Ishikawa (cell line): ENCODE measurements around the gene HSFX2.
"Not testable (repeated sequence)": the region's sequence is repeated elsewhere in the genome, so short reads cannot be mapped to it uniquely, and the experiment has no call there.

Experiments used
- CEBPB ChIP-seq: IDR thresholded peaks from 2 replicates; pipeline ENCODE4 v1.6.1; 2012
- CREB1 ChIP-seq: IDR thresholded peaks from 2 replicates; pipeline ENCODE4 v1.6.1; 2012; ENCODE audit warnings: low read depth
- EGR1 ChIP-seq: IDR thresholded peaks from 2 replicates; pipeline ENCODE4 v1.6.1; 2012
- EP300 ChIP-seq: IDR thresholded peaks from 2 replicates; pipeline ENCODE4 v1.6.1; 2012; ENCODE audit warnings: borderline replicate concordance
- FOXM1 ChIP-seq: IDR thresholded peaks from 2 replicates; pipeline ENCODE4 v1.6.1; 2012; ENCODE audit warnings: low read depth, borderline replicate concordance
- MAX ChIP-seq: IDR thresholded peaks from 2 replicates; pipeline ENCODE4 v1.6.1; 2012
- NFIC ChIP-seq: IDR thresholded peaks from 2 replicates; pipeline ENCODE4 v1.6.1; 2012
- RAD21 ChIP-seq: IDR thresholded peaks from 2 replicates; pipeline ENCODE4 v1.6.1; 2012; ENCODE audit warnings: low read depth
- REST ChIP-seq: IDR thresholded peaks from 2 replicates; pipeline ENCODE4 v1.6.1; 2012; ENCODE audit warnings: low read depth, mild to moderate bottlenecking
- TAF1 ChIP-seq: IDR thresholded peaks from 2 replicates; pipeline ENCODE4 v1.6.1; 2012; ENCODE audit warnings: low read depth, mild to moderate bottlenecking
- TCF12 ChIP-seq: IDR thresholded peaks from 2 replicates; pipeline ENCODE4 v1.6.1; 2012; ENCODE audit warnings: low read depth
- TEAD4 ChIP-seq: IDR thresholded peaks from 2 replicates; pipeline ENCODE4 v1.6.1; 2012
- USF1 ChIP-seq: IDR thresholded peaks from 2 replicates; pipeline ENCODE4 v1.6.1; 2012
- YY1 ChIP-seq: IDR thresholded peaks from 2 replicates; pipeline ENCODE4 v1.6.1; 2012; ENCODE audit warnings: low read depth
- ZBTB7A ChIP-seq: IDR thresholded peaks from 2 replicates; pipeline ENCODE4 v1.6.1; 2012; ENCODE audit warnings: low read depth

The HSFX2 gene

GRCh38 chrX:149618871-149619270, 23.8 kb upstream of the HSFX2 start:
- no peak for TF ChIP-seq NFIC
- no peak for TF ChIP-seq ZBTB7A
- no peak for TF ChIP-seq CREB1
- no peak for TF ChIP-seq YY1
- TF ChIP-seq CEBPB, result no peak
- no peak for TF ChIP-seq USF1

- TF ChIP-seq EP300, result no peak
- no peak for TF ChIP-seq MAX
- no peak for TF ChIP-seq USF1
- TF ChIP-seq RAD21, result no peak
- no peak for TF ChIP-seq TCF12
Measured at GRCh38 chrX:149611623-149612175, 16.6 kb upstream of the HSFX2 start.

GRCh38 chrX:149610511-149610910, 15.4 kb upstream of the HSFX2 start:
- TF ChIP-seq TCF12 (no peak), MAX (no peak), CEBPB (no peak), ZBTB7A (no peak), NFIC (no peak), EGR1 (no peak), RAD21 (no peak), REST (no peak)

GRCh38 chrX:149607699-149608098, 12.6 kb upstream of the HSFX2 start:
- TF ChIP-seq RAD21 (no peak), TCF12 (no peak), MAX (no peak), ZBTB7A (no peak), TEAD4 (no peak)

- not testable (repeated sequence) for TF ChIP-seq USF1, TEAD4, EGR1
Measured at GRCh38 chrX:149587359-149587758, 7.8 kb downstream of the HSFX2 start, which contains the start of gene MAGEA9B. Gene MAGEA9B (minus strand): TSS chrX:149587459. CDS start chrX:149583179, 4,280 bp downstream.

- TF ChIP-seq REST (no peak), EP300 (no peak), USF1 (no peak), EGR1 (no peak), TEAD4 (no peak), YY1 (no peak), RAD21 (no peak), CEBPB (no peak), NFIC (no peak), FOXM1 (no peak), CREB1 (no peak), TCF12 (no peak), TAF1 (no peak), MAX (no peak), ZBTB7A (no peak)
Measured at GRCh38 chrX:149572743-149573142, 22.4 kb downstream of the HSFX2 start.
